Measurements from ENCODE around the gene ZXDC.

ZXDC gene

DNA sequence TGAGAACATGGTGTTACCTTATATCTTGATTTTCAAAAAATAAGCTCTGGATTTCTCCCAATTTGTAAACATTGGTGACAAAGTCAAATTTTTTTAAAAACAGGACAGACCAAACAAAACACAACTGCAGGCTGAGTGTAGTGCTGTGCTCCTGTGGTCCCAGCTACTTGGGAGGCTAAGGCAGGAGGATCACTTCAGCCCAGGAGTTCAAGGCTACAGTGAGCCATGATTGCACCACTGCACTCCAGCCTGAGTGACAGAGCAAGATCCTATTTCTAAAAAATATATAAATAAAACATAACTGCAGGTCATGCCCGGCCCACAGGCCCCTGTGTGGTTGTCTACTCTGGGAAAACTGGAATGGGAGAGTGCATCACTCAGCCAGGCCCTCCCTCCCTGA, 4.0 kb upstream of the ZXDC start:
- H3K36me3 Mint-ChIP-seq (ENCODE audit: low read depth): peaks cover 3% of the 10 kb centered on the region
- intact Hi-C loops (cut with micrococcal nuclease): loop anchor here (10.0 kb wide), 1 partner anchor 125 kb away; the partner anchor contains the start of gene KLF15
- no peaks in the 10 kb centered on the region for H3K9me3 Mint-ChIP-seq
- peaks cover 2% of the 10 kb centered on the region for H3K27me3 Mint-ChIP-seq
- H3K4me1 Mint-ChIP-seq (ENCODE audit: low read depth): peaks cover 19% of the 10 kb centered on the region
- H3K27ac Mint-ChIP-seq: no peak overlapping the region
- H3K4me3 Mint-ChIP-seq: no peak overlapping the region

DNA sequence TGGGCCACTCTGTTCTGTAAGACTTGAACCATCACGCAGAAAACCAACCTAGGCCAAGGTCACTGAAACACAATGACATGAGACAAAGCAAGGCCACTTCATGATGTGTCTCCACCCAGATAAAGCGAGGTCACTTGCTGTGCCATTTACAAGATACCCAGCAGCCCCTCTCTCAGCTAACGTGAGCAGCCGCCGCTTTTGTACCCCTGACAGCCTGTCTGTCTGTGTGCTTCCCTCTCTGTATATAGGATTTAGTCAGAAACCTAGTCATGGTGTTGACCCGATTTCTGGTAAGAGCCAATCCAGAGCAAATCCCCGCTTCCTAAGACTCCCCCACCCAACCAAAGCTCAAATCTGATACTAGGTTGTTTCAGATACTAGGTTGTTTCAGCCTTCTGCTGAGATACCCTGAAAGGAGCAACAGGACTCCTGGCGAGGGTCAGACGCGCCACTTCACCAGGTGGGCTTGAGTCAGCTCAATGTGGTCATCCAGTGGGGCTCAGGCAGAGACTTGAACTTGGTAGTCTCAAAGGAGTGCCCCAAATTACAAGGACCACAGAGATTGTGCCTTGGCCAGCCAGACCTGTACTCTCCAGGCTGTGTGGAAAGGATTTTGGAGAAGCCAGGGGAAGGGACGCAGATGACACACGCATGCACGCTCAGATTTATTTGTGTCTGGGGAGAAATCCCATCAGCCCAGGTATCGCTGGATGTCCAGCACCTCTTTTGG, 3.1 kb upstream of the ZXDC start:
- Mint-ChIP-seq H3K4me3 (no peak overlapping the region), H3K27ac (no peak overlapping the region), H3K27me3 (peaks cover 1% of the 10 kb centered on the region), H3K9me3 (no peaks in the 10 kb centered on the region), H3K4me1 (ENCODE audit: low read depth) (peaks cover 28% of the 10 kb centered on the region), H3K36me3 (ENCODE audit: low read depth) (peaks cover 10% of the 10 kb centered on the region)
- intact Hi-C loops (cut with micrococcal nuclease): loop anchor here (10.0 kb wide), 1 partner anchor 124 kb away; the partner anchor contains the start of gene KLF15

DNA sequence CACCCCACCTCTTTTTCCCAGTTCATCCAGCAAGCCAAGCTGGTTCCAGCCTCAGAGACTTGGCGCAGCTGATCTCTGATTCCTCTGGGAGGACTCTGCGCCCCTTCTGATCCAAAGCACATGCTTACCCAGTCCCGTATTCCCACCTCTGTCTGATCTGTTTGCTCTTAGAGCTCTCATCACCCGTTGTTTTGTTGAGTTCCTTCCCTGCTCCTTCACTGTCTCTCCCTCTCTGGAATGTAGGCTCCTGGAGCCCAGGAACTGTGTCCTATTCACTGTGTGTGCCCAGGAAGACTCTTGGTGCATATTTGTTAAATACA, 1.3 kb upstream of the ZXDC start:
- intact Hi-C loops (cut with micrococcal nuclease): loop anchor here (10.0 kb wide), 1 partner anchor 122 kb away; the partner anchor contains the start of gene KLF15
- H3K4me3 Mint-ChIP-seq: peak overlapping the region; percentile 80

DNA sequence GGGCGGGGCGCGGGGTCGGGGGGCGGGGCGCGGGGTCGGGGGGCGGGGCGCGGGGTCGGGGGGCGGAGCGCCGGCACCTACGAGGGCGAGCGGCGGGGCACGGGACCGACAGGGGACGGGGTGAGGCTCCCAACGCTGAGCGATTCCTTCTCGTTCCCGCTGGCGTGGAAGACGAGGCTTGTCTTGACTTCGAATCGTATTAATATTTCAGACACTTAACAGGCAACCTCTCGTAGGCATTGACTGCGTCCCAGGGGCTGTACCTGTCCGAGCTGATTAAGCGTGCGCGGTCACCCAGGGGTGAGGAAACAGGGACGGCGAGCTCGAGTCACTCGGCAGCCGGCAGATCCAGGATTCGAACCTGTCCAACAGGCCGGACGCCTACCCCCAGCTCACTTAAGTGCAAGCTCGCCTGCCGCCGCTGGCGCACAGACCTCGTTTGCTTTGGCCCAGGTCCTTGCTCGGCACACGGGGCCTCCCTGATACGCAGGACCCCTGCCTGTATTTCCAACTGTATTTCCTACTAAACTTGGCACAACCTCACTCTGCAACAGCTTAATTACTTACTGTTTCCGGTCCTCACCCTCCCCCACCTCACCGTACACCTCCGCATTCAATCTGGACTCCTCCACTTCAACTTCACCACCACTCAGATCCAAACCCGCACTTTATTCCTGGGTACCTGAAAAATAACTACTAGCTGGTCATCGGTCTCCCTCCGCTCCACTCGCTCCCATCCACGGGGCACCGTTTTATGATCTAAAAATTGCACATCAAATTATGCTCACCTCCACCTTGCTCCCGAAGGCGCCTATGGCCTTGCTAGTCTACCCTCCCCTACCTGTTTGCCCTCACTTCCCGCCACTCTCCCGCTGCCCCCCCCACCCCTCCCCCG, 722 bp upstream of the ZXDC start:
- Mint-ChIP-seq H3K4me1 (ENCODE audit: low read depth) (peaks cover 42% of the 10 kb centered on the region), H3K9me3 (no peaks in the 10 kb centered on the region), H3K4me3 (peak overlapping the region; percentile 80), H3K27me3 (no peaks in the 10 kb centered on the region), H3K36me3 (ENCODE audit: low read depth) (peaks cover 24% of the 10 kb centered on the region), H3K27ac (peak overlapping the region; percentile 87)
- intact Hi-C loops (cut with micrococcal nuclease): loop anchor here (10.0 kb wide), 1 partner anchor 122 kb away; the partner anchor contains the start of gene KLF15

More for the DNA sequence above, 1.3 kb upstream of the ZXDC start:
- no peaks in the 10 kb centered on the region for H3K9me3 Mint-ChIP-seq
- peaks cover 45% of the 10 kb centered on the region for H3K4me1 Mint-ChIP-seq (ENCODE audit: low read depth)
- H3K27ac Mint-ChIP-seq: peak overlapping the region; percentile 87
- H3K27me3 Mint-ChIP-seq: no peaks in the 10 kb centered on the region
- H3K36me3 Mint-ChIP-seq (ENCODE audit: low read depth): peaks cover 24% of the 10 kb centered on the region

DNA sequence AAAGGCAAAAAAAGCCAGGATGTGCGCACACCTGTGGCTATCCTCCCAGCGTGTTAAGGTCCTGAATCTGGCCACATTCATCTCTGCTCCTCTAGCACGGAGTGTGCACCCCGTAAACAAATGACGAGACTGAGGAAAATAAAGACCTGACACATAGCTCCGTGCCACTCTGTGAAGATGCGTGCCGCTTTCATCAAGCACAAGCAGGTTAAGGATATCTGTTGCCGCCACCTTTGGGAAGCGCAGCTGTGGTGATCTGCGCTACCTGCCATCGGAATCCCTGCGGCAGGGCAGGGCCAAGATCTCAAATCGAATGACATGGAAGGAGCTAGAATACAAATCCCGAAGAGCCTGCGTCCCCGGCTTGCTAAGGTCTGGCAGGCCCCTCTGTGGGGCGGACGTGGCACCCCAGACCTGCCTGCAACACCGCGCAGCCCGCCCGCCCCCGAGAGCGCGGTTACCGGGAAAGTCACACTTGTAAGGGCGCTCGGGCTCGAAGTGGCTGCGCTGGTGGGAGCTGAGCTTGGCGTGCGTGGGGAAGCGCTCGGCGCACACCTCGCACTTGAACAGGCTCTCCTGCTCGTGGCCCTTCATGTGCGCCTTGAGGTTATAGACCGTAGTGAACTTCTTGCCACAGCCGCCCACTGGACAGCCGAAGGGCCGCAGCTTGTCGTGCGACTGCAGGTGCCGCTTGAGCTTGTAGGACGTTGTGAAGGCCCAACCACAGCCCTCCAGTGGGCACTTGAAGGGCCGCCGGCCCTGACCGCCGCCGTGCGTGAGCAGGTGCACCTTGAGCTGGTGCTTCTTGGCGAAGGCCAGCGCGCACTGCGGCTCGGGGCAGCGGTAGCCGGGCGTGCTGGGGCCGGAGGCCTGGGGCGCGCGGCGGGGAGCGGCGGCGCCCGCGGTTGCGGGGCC, 936 bp downstream of the ZXDC start:
- no peaks in the 10 kb centered on the region for H3K9me3 Mint-ChIP-seq
- peaks cover 40% of the 10 kb centered on the region for H3K36me3 Mint-ChIP-seq (ENCODE audit: low read depth)
- no peaks in the 10 kb centered on the region for H3K27me3 Mint-ChIP-seq
- intact Hi-C loops (cut with micrococcal nuclease): loop anchor here (10.0 kb wide), 1 partner anchor 120 kb away; the partner anchor contains the start of gene KLF15
- peaks cover 46% of the 10 kb centered on the region for H3K4me1 Mint-ChIP-seq (ENCODE audit: low read depth)
- H3K27ac Mint-ChIP-seq: peak overlapping the region; percentile 72
- peak overlapping the region; percentile 79 for H3K4me3 Mint-ChIP-seq

DNA sequence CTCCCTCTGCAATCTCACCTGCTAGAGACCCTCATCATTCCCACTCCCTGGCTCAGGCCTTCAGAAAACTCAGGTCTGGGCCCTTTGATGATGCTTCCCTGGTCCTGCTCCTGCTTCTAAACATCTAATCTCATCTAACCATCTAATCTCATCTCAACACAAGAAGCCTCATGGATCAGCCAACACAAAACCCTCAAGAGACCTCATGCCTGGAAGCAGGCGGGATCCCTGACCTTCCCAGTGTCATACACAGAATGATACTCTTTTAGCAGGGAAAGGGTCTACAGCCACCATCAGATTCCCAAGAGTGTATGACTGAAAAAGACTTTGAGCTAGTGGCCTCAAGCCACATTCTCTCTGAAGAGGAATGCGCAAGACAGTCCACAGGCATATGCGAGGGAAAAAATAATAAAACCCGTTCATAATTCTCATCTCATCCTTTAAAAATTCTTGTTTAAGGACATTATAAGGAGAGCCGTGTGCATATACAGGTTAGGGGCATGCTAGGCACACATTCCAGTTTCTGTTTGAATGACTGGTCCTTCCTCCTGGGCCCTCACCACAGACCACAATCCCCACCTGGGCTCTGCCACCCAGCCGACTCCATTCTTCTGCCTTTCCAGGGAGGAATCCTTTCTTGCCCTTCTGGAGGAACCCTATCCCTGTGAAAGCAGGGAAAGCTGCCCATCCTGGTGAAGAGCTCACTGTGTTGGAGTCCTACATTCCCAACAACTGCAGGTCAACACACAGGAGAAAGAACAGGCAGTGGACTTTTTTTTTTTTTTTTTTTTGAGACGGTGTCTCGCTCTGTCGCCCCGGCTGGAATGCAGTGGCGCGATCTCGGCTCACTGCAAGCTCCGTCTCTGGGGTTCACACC, 2.2 kb downstream of the ZXDC start:
- intact Hi-C loops (cut with micrococcal nuclease): loop anchor here (1.0 to 10.0 kb wide), 2 partner anchors 8 to 119 kb away; partner anchors contain the start of gene KLF15
- H3K9me3 Mint-ChIP-seq: no peaks in the 10 kb centered on the region
- H3K27ac Mint-ChIP-seq: peak overlapping the region; percentile 72
- H3K36me3 Mint-ChIP-seq (ENCODE audit: low read depth): peaks cover 53% of the 10 kb centered on the region
- peak overlapping the region; percentile 79 for H3K4me3 Mint-ChIP-seq
- H3K27me3 Mint-ChIP-seq: no peaks in the 10 kb centered on the region
- H3K4me1 Mint-ChIP-seq (ENCODE audit: low read depth): peaks cover 58% of the 10 kb centered on the region

DNA sequence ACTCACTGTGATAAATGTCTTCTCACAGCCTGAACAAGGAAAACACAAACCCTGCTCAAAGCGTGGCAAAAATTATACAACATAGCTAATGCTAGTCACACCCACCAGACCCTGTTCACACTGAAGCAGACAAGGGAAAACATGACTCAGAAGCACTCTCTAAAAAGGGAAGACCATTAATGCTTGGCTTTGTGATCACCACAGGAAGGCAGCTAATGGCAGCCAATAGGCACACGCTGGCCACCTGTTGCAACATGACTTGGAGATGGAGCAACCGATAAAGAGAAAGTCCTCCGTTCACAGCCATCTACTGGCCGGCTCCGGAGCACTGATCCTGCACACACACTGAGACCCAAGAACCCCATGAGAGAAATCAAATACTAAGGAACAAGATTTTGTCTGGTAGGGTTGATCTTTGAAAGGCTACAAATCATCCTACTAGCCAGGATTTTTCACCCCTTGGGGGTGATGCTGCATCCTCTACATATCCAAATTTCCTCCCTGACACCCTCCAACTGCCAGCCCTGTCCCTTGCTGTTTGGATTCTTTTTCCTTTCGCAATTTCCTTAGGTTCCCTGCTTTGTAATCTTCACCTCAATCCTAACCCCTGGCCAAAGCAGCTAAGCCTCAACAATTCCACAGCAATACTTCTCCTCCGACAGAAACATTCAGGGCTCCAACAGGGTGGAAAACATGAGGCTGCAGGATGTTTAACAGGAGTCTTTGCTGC, 3.2 kb downstream of the ZXDC start:
- Mint-ChIP-seq H3K27ac (peak overlapping the region; percentile 72), H3K27me3 (no peaks in the 10 kb centered on the region), H3K36me3 (ENCODE audit: low read depth) (peaks cover 63% of the 10 kb centered on the region), H3K4me1 (ENCODE audit: low read depth) (peaks cover 69% of the 10 kb centered on the region), H3K4me3 (peak overlapping the region; percentile 79), H3K9me3 (no peaks in the 10 kb centered on the region)
- intact Hi-C loops (cut with micrococcal nuclease): loop anchor here (1.0 to 10.0 kb wide), 2 partner anchors 7 to 118 kb away; partner anchors contain the start of gene KLF15

DNA sequence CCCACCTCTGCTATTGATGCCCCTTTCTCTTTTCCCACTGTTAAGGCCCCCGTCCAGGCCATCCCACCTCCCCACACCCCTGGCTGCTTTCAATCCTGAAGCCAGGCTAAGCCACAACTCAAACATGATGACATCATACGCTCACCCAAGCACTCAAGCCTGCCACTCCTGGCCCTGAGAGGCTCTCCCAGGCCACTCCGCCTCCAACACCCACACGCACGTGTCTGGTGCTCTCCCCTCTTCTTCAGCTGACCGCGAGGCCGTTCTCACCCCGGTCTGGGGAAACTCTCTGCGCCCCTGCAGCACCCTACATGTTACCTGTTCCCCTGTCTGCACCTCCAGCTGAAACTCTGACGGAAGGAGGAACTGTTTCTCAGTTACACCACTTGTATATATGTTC, 6.2 kb downstream of the ZXDC start:
- no peaks in the 10 kb centered on the region for H3K9me3 Mint-ChIP-seq
- H3K4me1 Mint-ChIP-seq (ENCODE audit: low read depth): peaks cover 83% of the 10 kb centered on the region
- H3K36me3 Mint-ChIP-seq (ENCODE audit: low read depth): peaks cover 85% of the 10 kb centered on the region
- intact Hi-C loops (cut with micrococcal nuclease): no loop called here
- no peaks in the 10 kb centered on the region for H3K27me3 Mint-ChIP-seq
- H3K27ac Mint-ChIP-seq: peak overlapping the region; percentile 0
- no peak overlapping the region for H3K4me3 Mint-ChIP-seq

DNA sequence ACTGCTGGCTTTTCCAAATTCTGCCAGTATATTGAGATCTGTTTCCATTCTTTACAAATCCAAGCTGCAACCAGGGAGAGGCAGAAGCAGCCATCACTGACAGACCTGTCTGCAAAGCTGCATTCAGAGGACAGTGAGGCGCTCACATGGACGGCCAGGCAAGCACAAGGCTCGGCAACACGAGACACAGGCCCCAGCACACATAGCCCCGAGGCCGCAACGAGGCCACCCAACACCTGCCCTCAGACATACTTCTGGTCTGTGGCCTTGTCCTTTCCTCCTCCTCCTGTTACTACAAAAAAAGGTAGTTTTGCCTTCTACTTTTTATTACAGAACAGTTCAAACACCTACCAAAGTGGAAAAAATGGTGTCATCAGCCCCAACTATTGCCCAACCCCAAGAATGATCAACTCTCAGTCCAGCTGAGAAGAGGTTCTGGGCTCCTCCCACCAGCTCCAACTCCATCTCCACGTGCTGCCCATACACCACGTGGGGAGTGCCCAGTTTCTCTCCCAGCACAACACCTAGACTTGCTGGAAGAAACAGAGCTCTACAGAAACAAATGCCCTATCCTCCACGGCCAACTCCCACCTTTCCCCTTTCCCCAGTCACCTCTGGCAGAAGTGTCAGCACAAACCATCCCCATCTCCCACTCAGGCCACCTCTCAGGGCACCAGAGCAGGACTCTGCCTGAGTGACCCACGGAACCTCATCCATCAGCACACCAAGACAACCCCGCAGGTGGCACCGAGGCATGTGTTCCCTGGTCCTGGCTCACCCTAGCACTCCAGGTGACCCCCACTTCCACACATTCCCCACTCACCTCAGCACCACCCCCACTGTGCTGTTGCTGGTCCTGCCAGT, 7.4 kb downstream of the ZXDC start:
- peaks cover 83% of the 10 kb centered on the region for H3K36me3 Mint-ChIP-seq (ENCODE audit: low read depth)
- no peaks in the 10 kb centered on the region for H3K9me3 Mint-ChIP-seq
- H3K27ac Mint-ChIP-seq: peak overlapping the region; percentile 6
- intact Hi-C loops (cut with micrococcal nuclease): no loop called here
- peaks cover 75% of the 10 kb centered on the region for H3K4me1 Mint-ChIP-seq (ENCODE audit: low read depth)
- H3K4me3 Mint-ChIP-seq: no peak overlapping the region
- no peaks in the 10 kb centered on the region for H3K27me3 Mint-ChIP-seq

DNA sequence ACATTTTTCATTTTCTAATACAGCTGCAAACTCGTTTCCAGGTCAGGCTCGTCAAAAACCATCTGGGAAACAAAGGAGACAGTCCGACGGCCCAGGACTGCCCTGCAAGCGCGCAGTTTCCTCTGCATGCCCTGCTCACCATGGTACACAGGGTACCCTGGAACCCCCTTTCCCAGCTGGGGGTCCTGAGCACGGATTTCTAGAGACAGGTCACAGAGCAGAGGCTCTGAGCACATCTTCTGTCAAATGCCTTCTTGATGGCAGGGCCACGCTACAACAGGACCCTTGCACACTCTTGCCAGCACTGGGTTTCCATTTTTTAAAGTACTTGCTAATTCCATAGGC, 8.1 kb downstream of the ZXDC start:
- Mint-ChIP-seq H3K36me3 (ENCODE audit: low read depth) (peaks cover 83% of the 10 kb centered on the region), H3K27me3 (no peaks in the 10 kb centered on the region), H3K27ac (peak overlapping the region; percentile 6), H3K9me3 (no peaks in the 10 kb centered on the region), H3K4me1 (ENCODE audit: low read depth) (peaks cover 68% of the 10 kb centered on the region), H3K4me3 (no peak overlapping the region)
- intact Hi-C loops (cut with micrococcal nuclease): no loop called here

DNA sequence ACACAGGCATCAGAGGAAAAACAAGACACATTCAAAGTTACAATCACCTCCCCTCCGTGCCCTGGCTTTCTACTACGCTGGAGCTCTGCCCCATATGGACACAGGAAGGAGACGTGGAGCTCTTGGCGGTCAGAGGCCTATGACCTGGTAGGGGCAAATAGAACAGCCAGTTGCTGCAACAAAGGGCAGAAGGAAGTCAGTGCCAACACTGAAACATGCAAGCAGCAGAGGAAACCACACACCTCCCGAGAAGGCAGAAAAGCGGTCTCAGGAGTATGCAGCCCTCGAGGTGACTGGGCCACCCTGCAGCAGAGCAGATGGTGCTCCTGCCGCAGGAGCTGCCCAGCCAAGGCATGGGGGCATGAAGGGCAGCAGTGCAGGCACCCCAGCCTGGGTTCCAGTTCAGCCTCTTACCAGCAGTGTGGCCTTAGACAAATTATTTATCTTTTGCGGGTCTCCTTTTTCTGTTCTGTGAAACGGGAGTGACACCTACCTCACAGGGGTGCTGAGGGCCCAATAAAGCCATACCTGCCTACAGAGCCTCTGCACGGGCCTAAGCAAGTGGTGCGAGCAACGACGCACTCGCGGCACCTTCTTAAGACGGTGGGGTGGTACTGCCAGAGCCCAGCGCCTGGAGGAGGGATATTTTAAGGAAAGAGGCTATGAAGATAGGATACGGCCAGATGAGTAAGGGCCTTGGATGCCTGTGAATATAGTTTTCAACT, 8.6 kb downstream of the ZXDC start:
- Mint-ChIP-seq H3K4me1 (ENCODE audit: low read depth) (peaks cover 63% of the 10 kb centered on the region), H3K27me3 (no peaks in the 10 kb centered on the region), H3K36me3 (ENCODE audit: low read depth) (peaks cover 86% of the 10 kb centered on the region), H3K9me3 (no peaks in the 10 kb centered on the region), H3K27ac (peak overlapping the region; percentile 83), H3K4me3 (no peak overlapping the region)
- intact Hi-C loops (cut with micrococcal nuclease): no loop called here
